Measurements from ENCODE around the gene HSFX3.
"Not testable (repeated sequence)": the region's sequence is repeated elsewhere in the genome, so short reads cannot be mapped to it uniquely, and the experiment has no call there.

GRCh38 chrX:149587359-149587758 lies 37.6 kb upstream of the HSFX3 start, which contains the start of gene MAGEA9B:
- not testable (repeated sequence) for TF ChIP-seq GATA2, GATA3 (IDR thresholded peaks at IDR 0.05; ENCODE audit: low read depth, low read length)
